HepG2 (cell line): Measurements from ENCODE around the gene KIF22. TPM values are rescaled to one million over a fixed set of nuclear protein-coding genes. Genes with fewer than 3 reads are reported as not detected.

Experiments used
- ESRRA ChIP-seq: sonication (generic); formaldehyde crosslinking; IDR thresholded peaks from 2 replicates; pipeline ENCODE4 v1.5.1; 2020; ENCODE audit warnings: mild to moderate bottlenecking, low read depth, missing genetic modification reagents
- FOXM1 ChIP-seq: sonication (generic); formaldehyde crosslinking; IDR thresholded peaks from 2 replicates; pipeline ENCODE4 v1.5.0; 2020; ENCODE audit warnings: missing genetic modification reagents
- GLI4 ChIP-seq: sonication (generic); formaldehyde crosslinking; IDR thresholded peaks from 2 replicates; pipeline ENCODE4 v1.5.1; 2020; ENCODE audit warnings: missing genetic modification reagents, mild to moderate bottlenecking, moderate library complexity, borderline replicate concordance
- RBFOX2 ChIP-seq: fragments of 200-400 bp; formaldehyde crosslinking; IDR thresholded peaks from 2 replicates; pipeline ENCODE4 v1.6.1; 2017; ENCODE audit warnings: low read depth, mild to moderate bottlenecking, low read length
- SMAD3 ChIP-seq: sonication (generic); formaldehyde crosslinking; IDR thresholded peaks from 2 replicates; pipeline ENCODE4 v1.4.0; 2020; ENCODE audit warnings: missing genetic modification reagents
- SMARCC2 ChIP-seq: fragments of 450-650 bp; IDR thresholded peaks from 2 replicates; pipeline ENCODE4 v1.6.1; 2017; ENCODE audit warnings: antibody characterized with exemption, mild to moderate bottlenecking
- THAP8 ChIP-seq: sonication (generic); formaldehyde crosslinking; IDR thresholded peaks from 2 replicates; pipeline ENCODE4 v1.5.1; 2020; ENCODE audit warnings: missing genetic modification reagents, mild to moderate bottlenecking, borderline replicate concordance
- TIGD3 ChIP-seq: sonication (generic); formaldehyde crosslinking; IDR thresholded peaks from 2 replicates; pipeline ENCODE4 v1.5.1; 2020; ENCODE audit warnings: mild to moderate bottlenecking, missing genetic modification reagents, borderline replicate concordance
- ZFP36 ChIP-seq: fragments of 150-350 bp; IDR thresholded peaks from 2 replicates; pipeline ENCODE4 v1.6.1; 2018; ENCODE audit warnings: borderline replicate concordance, low read length, low read depth; ENCODE audit not compliant: partially characterized antibody
- ZNF512 ChIP-seq: sonication (generic); formaldehyde crosslinking; IDR thresholded peaks from 2 replicates; pipeline ENCODE4 v1.4.0; 2020; ENCODE audit warnings: mild to moderate bottlenecking, missing genetic modification reagents
- ZNF512B ChIP-seq: sonication (generic); formaldehyde crosslinking; IDR thresholded peaks from 2 replicates; pipeline ENCODE4 v1.5.1; 2020; ENCODE audit warnings: missing genetic modification reagents, mild to moderate bottlenecking, borderline replicate concordance
- polyA plus RNA-seq, 8 experiments: library from polyadenylated mRNA; depleted of rRNA in 3 of 8; stranded (reverse) in 7 of 8; unstranded in 1 of 8; fragments of >200 nt; fragmentation: Illumina TruSeq in 4 of 8; extraction: Trizol in 4 of 8; gene quantifications; 2 replicates each; pipeline versions ENCODE4 v1.2.1 to v1.2.3, GENCODE V29; 2011 to 2016; ENCODE audit warnings: low read depth in 4 of 8, missing spikeins in 1 of 8, mixed read lengths in 1 of 8; ENCODE audit not compliant: insufficient read depth in 1 of 8
- total RNA-seq, 5 experiments: library from RNA; depleted of rRNA; stranded (reverse); fragments of >200 nt; fragmentation: Illumina TruSeq; extraction: Trizol; gene quantifications; 2 replicates each; pipeline ENCODE4 v1.2.3, GENCODE V29; 2016; ENCODE audit warnings: low read depth in 1 of 5

KIF22 gene
- total and polyA plus RNA-seq, 2 of the 13 experiments (the other 11 are each of a cell fraction or from before 2014, with no cell fraction given) = 95.8 to 118 TPM

DNA sequence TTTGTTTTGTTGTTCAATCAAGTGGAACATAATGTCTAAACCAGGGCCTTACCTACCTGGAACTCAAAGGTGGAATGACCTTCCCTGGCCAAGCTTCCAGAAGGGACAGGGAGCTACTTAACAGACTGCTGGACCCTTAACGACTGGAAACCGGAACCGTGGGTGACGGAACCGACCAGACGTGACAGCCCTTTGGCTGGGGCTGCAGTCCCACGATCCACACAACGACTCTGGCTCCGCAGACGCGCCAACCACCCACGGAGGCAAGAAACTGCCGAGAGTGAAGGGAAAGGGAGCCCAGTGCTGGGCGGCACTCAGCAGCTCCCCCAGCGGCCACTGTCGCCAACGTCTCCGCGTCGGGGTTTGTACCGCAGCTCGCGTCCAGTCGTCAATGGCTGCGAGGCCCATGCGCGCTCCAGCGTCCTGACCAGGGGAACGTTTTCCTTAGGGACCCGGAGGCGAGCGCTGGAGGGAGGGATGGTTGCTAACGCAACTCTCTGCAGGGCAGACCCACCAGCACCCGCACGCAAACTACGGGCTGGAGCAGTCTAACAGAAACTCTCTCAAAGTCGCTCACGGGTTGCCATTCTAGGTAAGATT is 5.5 kb upstream of the KIF22 start (continued):
- TF ChIP-seq TIGD3 (CRISPR knock-in tag) (no peak), GLI4 (CRISPR knock-in tag) (peak; percentile 78; the same call in 1 of the 2 replicates), ESRRA (CRISPR knock-in tag) (no peak), ZNF512 (CRISPR knock-in tag) (no peak), SMAD3 (CRISPR knock-in tag) (no peak), FOXM1 (no peak), ZNF512B (CRISPR knock-in tag) (0 out of 2 replicates have a peak, but pooled peaks have one; percentile 46), SMARCC2 (no peak), THAP8 (CRISPR knock-in tag) (no peak), RBFOX2 (peak; percentile 56), ZFP36 (no peak)
